K562 (cell line): ENCODE data around the gene NSRP1. TPM values are rescaled to one million over a fixed set of nuclear protein-coding genes. Genes with fewer than 3 reads are reported as not detected.
A peak's percentile ranks its signal among the peaks of the same experiment; 100 is the strongest.

Experiments
- ATAC-seq: fragments of 200-7000 bp; cut with Tn5 transposase; 3 replicates; pipeline ENCODE4 v1.9.1; 2020; ENCODE audit warnings: moderate library complexity
- BruUV-seq: library from RNA; stranded (reverse); fragments of 400-500 nt; replicated peaks from 2 replicates; lab custom pipeline; 2021; lab: Mats Ljungman, UMichigan
- CTCF ChIA-PET: fragments of 300-600 bp; formaldehyde crosslinking; extraction: SDS; loops from one replicate; lab custom pipeline; 2021; ENCODE audit warnings: low intra/inter-chr PET ratio; lab: Yijun Ruan, JAX
- POLR2A ChIA-PET: fragments of 300-600, 350-650 bp; sonication (Branson Sonifier 250); formaldehyde crosslinking; extraction: SDS; loops from one replicate; lab custom pipeline; 2021; ENCODE audit warnings: antibody characterized with exemption, inconsistent platforms; lab: Yijun Ruan, JAX
- DNase-seq, 4 experiments: peaks; one replicate each; pipeline versions ENCODE4 v3.0.0 to v3.0.0-alpha.2; 2011 to 2018; ENCODE audit warnings: low spot score in 3 of 4, mixed read lengths in 3 of 4; ENCODE audit errors: extremely low read depth in 1 of 4
- FAIRE-seq: peaks from 2 replicates; lab custom pipeline; 2011; peaks lifted over from hg19 to GRCh38; lab: Jason Lieb, UNC
- H2AFZ ChIP-seq: 2 replicates; pipeline ENCODE4 v1.6.0; 2011; ENCODE audit warnings: low read depth, low read length, control low read depth, inconsistent platforms
- H3K27ac ChIP-seq: fragments of 200-600 bp; 3 replicates; pipeline ENCODE4 v1.8.0; 2011; ENCODE audit warnings: low read depth, mild to moderate bottlenecking, control low read depth, inconsistent platforms, low read length, moderate library complexity, mixed read lengths; ENCODE audit errors: extremely low read depth
- H3K27me3 ChIP-seq, 2 experiments: fragments of 300-600 bp in 1 of 2; 2 replicates in 1 of 2; 3 replicates in 1 of 2; pipeline versions ENCODE4 v1.6.0 to v1.8.0; 2011; ENCODE audit warnings: inconsistent platforms in 2 of 2, low read length in 2 of 2, mild to moderate bottlenecking in 1 of 2, mixed read lengths in 1 of 2, moderate library complexity in 1 of 2; ENCODE audit not compliant: control insufficient read depth in 2 of 2, insufficient read depth in 2 of 2
- H3K36me3 ChIP-seq: fragments of 300-600 bp; 3 replicates; pipeline ENCODE4 v1.8.0; 2011; ENCODE audit warnings: mild to moderate bottlenecking, low read length, inconsistent platforms; ENCODE audit not compliant: control insufficient read depth, insufficient read depth
- H3K4me1 ChIP-seq, 2 experiments: fragments of 200-600 bp in 1 of 2; replicated peaks in 1 of 2; 2 replicates in 1 of 2; 3 replicates in 1 of 2; pipeline versions ENCODE4 v1.5.1 to v1.8.0; 2011; ENCODE audit warnings: inconsistent platforms in 2 of 2, low read length in 2 of 2, mild to moderate bottlenecking in 1 of 2, mixed read lengths in 1 of 2, moderate library complexity in 1 of 2; ENCODE audit not compliant: control insufficient read depth in 2 of 2, insufficient read depth in 2 of 2
- H3K4me2 ChIP-seq: 2 replicates; pipeline ENCODE4 v1.6.1; 2011; ENCODE audit warnings: low read length, control low read depth, inconsistent platforms, mixed read lengths; ENCODE audit not compliant: insufficient read depth
- H3K4me3 ChIP-seq: fragments of 200-600 bp; sonication (generic), shearing (Covaris generic); 2 replicates; pipeline ENCODE4 v1.5.1; 2016; ENCODE audit warnings: control low read depth, inconsistent platforms
- H3K79me2 ChIP-seq: fragments of 200-600 bp; 3 replicates; pipeline ENCODE4 v1.8.0; 2011; ENCODE audit warnings: low read length, inconsistent platforms; ENCODE audit not compliant: control insufficient read depth, insufficient read depth
- H3K9ac ChIP-seq, 2 experiments: 2 replicates each; pipeline versions ENCODE4 v1.6.0 to v1.6.1; 2011; ENCODE audit warnings: low read depth in 2 of 2, low read length in 2 of 2, control low read depth in 1 of 2, inconsistent platforms in 1 of 2, mild to moderate bottlenecking in 1 of 2, mixed read lengths in 1 of 2; ENCODE audit not compliant: insufficient read depth in 1 of 2
- H3K9me1 ChIP-seq: one replicate; pipeline ENCODE4 v1.6.0; 2011; ENCODE audit warnings: inconsistent platforms, mild to moderate bottlenecking, low read length, moderate library complexity; ENCODE audit not compliant: control insufficient read depth, insufficient read depth
- H3K9me3 ChIP-seq: replicated peaks from 2 replicates; pipeline ENCODE4 v1.5.1; 2011; ENCODE audit warnings: low read depth, low read length, inconsistent platforms; ENCODE audit not compliant: control insufficient read depth, insufficient read depth
- H4K20me1 ChIP-seq: replicated peaks from 2 replicates; pipeline ENCODE4 v1.6.1; 2011; ENCODE audit warnings: low read length, inconsistent platforms, mixed read lengths; ENCODE audit not compliant: control insufficient read depth, insufficient read depth
- CTCF ChIP-seq, 3 experiments: IDR thresholded peaks in 2 of 3; conservative IDR thresholded peaks in 1 of 3; 2 replicates each; pipeline ENCODE4 v1.5.1; 2011 to 2012; ENCODE audit warnings: low read length in 3 of 3, mild to moderate bottlenecking in 3 of 3, control low read depth in 2 of 3, improper control_type of control experiment in 1 of 3, inconsistent platforms in 1 of 3, low read depth in 1 of 3, mixed read lengths in 1 of 3, moderate library complexity in 1 of 3; ENCODE audit not compliant: insufficient read depth in 2 of 3
- GABPB1 ChIP-seq: sonication (generic); formaldehyde crosslinking; IDR thresholded peaks from 2 replicates; pipeline ENCODE4 v1.8.0; 2022; ENCODE audit warnings: mild to moderate bottlenecking, missing genetic modification reagents
- STAT5B ChIP-seq: fragments of 250-450 bp; sonication (Bioruptor Pico); IDR thresholded peaks from 2 replicates; pipeline ENCODE4 v1.8.0; 2021; ENCODE audit warnings: mild to moderate bottlenecking, inconsistent platforms
- WGBS: fragments of 100-300 bp; shearing (Covaris generic); methylation state at CpG from one replicate; pipeline ENCODE4 v1.1.6; 2016; ENCODE audit warnings: low coverage, mixed read lengths; ENCODE audit not compliant: insufficient coverage; ENCODE audit errors: missing lambda C conversion rate; 5-methylcytosine and 5-hydroxymethylcytosine counted together
- in situ Hi-C: fragments of 300-500 bp; cut with MboI; formaldehyde crosslinking; loops from 4 replicates; pipeline ENCODE4 v1.15.0; 2018; ENCODE audit warnings: inconsistent platforms, mixed read lengths
- intact Hi-C: fragments of 100-400 bp; cut with micrococcal nuclease; formaldehyde crosslinking; loops from 2 replicates; pipeline ENCODE4 v1.14.2; 2022
- polyA plus RNA-seq, 8 experiments: library from polyadenylated mRNA; depleted of rRNA in 4 of 8; stranded (reverse) in 5 of 8; unstranded in 3 of 8; fragments of >200 nt; fragmentation: Nextera tagmentation in 2 of 8; fragmentation: Illumina TruSeq in 1 of 8; extraction: Ambion mirVana in 2 of 8; extraction: Trizol in 1 of 8; gene quantifications; 2 replicates each; pipeline versions ENCODE4 v1.2.1 to v1.2.3, GENCODE V29; 2011 to 2014; ENCODE audit warnings: inconsistent platforms in 1 of 8, missing spikeins in 1 of 8
- total RNA-seq, 7 experiments: library from RNA; depleted of rRNA in 6 of 7; stranded (reverse); fragments of >200 nt in 6 of 7; fragmentation: Illumina TruSeq in 2 of 7; extraction: Trizol in 2 of 7; gene quantifications; 2 replicates each; pipeline versions ENCODE4 v1.2.1 to v1.2.3, GENCODE V29; 2011 to 2021; ENCODE audit warnings: low replicate concordance in 1 of 7

NSRP1 gene
- total and polyA plus RNA-seq, 9 of the 15 experiments (the other 6 are each of a cell fraction or from before 2014, with no cell fraction given), result 18.4 to 68.6 (median 32.7) TPM

GRCh38 chr17:30212750-30213149 lies 96.1 kb downstream of the NSRP1 start:
- intact Hi-C loops, result no loop called here
- Histone ChIP-seq H4K20me1 (no peaks in the 10 kb centered on the region), H3K27ac (no peak overlapping the region), H3K4me1 (no peaks in the 10 kb centered on the region; a peak in 1 of 5 replicates), H3K4me2 (no peak overlapping the region), H3K9me1 (no peaks in the 10 kb centered on the region), H2AFZ (no peak overlapping the region), H3K79me2 (no peaks in the 10 kb centered on the region), H3K9me3 (no peaks in the 10 kb centered on the region), H3K4me3 (no peak overlapping the region), H3K27me3 (peaks cover 7 to 30% of the 10 kb centered on the region in 2 experiments; a peak in 4 of 5 replicates), H3K9ac (peak overlapping the region in 1 of 2 experiments; percentile 54; a peak in 1 of 4 replicates), H3K36me3 (no peaks in the 10 kb centered on the region)
- ChIA-PET CTCF (no interaction called here), POLR2A (interaction anchor here (0.7 to 1.3 kb wide), 3 partner anchors 9 to 25 kb away, joined by 3 to 6 read pairs (median 5); no protein-coding TSS in a partner anchor)
- FAIRE-seq, result no peak
- 5% methylated on average over 8 of the region's 11 CpGs for WGBS
- in situ Hi-C loops, result no loop called here
- no peak for DNase-seq
- TF ChIP-seq GABPB1 (CRISPR knock-in tag), result no peak
- TF ChIP-seq STAT5B (CRISPR knock-in tag), result no peak
- TF ChIP-seq CTCF (IDR thresholded peaks at IDR 0.05 in 2 of 3, conservative IDR thresholded peaks at IDR 0.05 in 1 of 3; ENCODE audit: insufficient read depth in 2 of 3, low read depth in 1 of 3, low read length in 3 of 3), result 0 out of 6 replicates have a peak, but pooled peaks of 1 of the 3 experiments have one; percentile 6
- no TSS peak for BruUV-seq
- peak; percentile 71 for ATAC-seq
